ENCODE results near the gene TTC9.

- TF ChIP-seq CTCF (conservative IDR thresholded peaks at IDR 0.05), result no peak
- no peak for TF ChIP-seq EZH2 (IDR thresholded peaks at IDR 0.05; ENCODE audit: low read depth)
Observed at GRCh38 chr14:70662080-70662479, 20.4 kb downstream of the TTC9 start.

Data from PC-9 (cell line).